ENCODE measurements around the gene SGF29. TPM values are rescaled to one million over a fixed set of nuclear protein-coding genes. Genes with fewer than 3 reads are reported as not detected.

The SGF29 gene
- total RNA-seq, 1 experiment from 2014 or later = 22.3 TPM

DNA sequence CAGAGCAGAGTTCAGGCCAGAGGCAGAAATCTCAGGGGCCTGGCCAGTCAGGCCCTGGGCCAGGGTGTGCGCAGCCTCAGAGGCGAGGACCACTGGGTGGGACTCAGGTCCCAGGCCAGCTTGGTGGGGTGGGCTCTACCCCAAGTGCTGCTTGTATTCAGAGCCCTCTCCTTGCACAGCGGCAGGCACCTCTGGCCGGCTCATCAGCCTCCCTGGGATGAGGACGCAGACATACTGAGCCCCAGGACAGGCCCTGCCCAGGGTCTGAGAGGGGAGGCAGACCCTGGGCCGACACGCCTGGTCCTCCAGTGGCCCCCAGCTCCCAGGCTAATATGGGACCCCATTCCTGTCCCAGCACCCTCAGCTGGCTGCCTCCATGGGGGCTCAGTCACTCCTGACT, 39.5 kb upstream of the SGF29 start:
- Histone ChIP-seq H3K79me2 (ENCODE audit: low read length) (no peaks in the 10 kb centered on the region), H3K9ac (ENCODE audit: low read length) (no peak overlapping the region), H3K4me3 (ENCODE audit: low read length) (no peak overlapping the region), H3K27me3 (ENCODE audit: low read length) (no peaks in the 10 kb centered on the region), H3K4me2 (ENCODE audit: low read length) (no peak overlapping the region), H4K20me1 (ENCODE audit: low read length) (no peaks in the 10 kb centered on the region), H3K4me1 (ENCODE audit: insufficient read depth, low read length) (no peaks in the 10 kb centered on the region), H3K9me3 (ENCODE audit: low read length) (no peaks in the 10 kb centered on the region), H3K9me2 (replicated peaks; ENCODE audit: low read length) (no peaks in the 10 kb centered on the region), H3F3A (ENCODE audit: low read length, unreplicated experiment) (no peaks in the 10 kb centered on the region), H3K27ac (ENCODE audit: low read length) (no peak overlapping the region), H2AFZ (ENCODE audit: low read length) (no peak overlapping the region), H3K36me3 (ENCODE audit: low read depth, low read length) (no peaks in the 10 kb centered on the region)
- CTCF ChIA-PET = no interaction called here
- DNase-seq (no peak), ATAC-seq (no peak)
- TF ChIP-seq, protein P1, sequence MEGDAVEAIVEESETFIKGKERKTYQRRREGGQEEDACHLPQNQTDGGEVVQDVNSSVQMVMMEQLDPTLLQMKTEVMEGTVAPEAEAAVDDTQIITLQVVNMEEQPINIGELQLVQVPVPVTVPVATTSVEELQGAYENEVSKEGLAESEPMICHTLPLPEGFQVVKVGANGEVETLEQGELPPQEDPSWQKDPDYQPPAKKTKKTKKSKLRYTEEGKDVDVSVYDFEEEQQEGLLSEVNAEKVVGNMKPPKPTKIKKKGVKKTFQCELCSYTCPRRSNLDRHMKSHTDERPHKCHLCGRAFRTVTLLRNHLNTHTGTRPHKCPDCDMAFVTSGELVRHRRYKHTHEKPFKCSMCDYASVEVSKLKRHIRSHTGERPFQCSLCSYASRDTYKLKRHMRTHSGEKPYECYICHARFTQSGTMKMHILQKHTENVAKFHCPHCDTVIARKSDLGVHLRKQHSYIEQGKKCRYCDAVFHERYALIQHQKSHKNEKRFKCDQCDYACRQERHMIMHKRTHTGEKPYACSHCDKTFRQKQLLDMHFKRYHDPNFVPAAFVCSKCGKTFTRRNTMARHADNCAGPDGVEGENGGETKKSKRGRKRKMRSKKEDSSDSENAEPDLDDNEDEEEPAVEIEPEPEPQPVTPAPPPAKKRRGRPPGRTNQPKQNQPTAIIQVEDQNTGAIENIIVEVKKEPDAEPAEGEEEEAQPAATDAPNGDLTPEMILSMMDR (conservative IDR thresholded peaks at IDR 0.05; ENCODE audit: low read depth, low read length) = no peak
- TF ChIP-seq EZH2phosphoT487 (IDR thresholded peaks at IDR 0.05; ENCODE audit: borderline replicate concordance, low read length) (no peak), EZH2 (IDR thresholded peaks at IDR 0.05; ENCODE audit: low read length, unreplicated experiment) (no peak)
- intact Hi-C loops (cut with micrococcal nuclease) = no loop called here
- BruUV-seq (replicated peaks) = no TSS peak
- POLR2A ChIA-PET (ENCODE audit: unreplicated experiment) = no interaction called here

DNA sequence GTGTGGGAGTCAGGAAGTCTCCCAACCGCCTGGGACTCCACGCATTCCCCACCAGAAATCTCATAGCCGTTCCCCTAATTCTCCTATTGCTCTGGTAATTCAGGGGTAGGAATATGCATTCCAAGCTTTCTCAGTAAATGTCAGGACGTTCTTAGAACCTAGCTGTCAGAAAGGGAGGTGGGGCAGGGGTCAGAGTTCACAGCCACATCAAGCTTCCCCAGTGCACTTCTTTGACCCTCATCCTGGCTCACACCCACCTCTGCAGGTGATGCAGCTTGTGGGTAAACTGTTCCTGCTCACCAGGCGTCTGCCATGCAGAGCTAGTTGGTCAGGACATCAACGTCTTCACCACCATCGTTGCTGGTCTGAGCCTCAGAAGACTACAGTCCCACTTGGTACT, 33.0 kb upstream of the SGF29 start:
- ChIA-PET POLR2A (ENCODE audit: unreplicated experiment) (no interaction called here), CTCF (no interaction called here)
- no peak overlapping the region for H3K4me3 ChIP-seq (ENCODE audit: low read length)
- H3K9me3 ChIP-seq (ENCODE audit: low read length) = no peaks in the 10 kb centered on the region
- H2AFZ ChIP-seq (ENCODE audit: low read length) = no peak overlapping the region
- intact Hi-C loops (cut with micrococcal nuclease) = no loop called here
- H4K20me1 ChIP-seq (ENCODE audit: low read length) = no peaks in the 10 kb centered on the region
- no peaks in the 10 kb centered on the region for H3K9me2 ChIP-seq (replicated peaks; ENCODE audit: low read length)
- H3K9ac ChIP-seq (ENCODE audit: low read length) = no peak overlapping the region
- TF ChIP-seq, protein P1 (conservative IDR thresholded peaks at IDR 0.05; ENCODE audit: low read depth, low read length) = no peak
- TF ChIP-seq EZH2 (IDR thresholded peaks at IDR 0.05; ENCODE audit: low read length, unreplicated experiment) (no peak), EZH2phosphoT487 (IDR thresholded peaks at IDR 0.05; ENCODE audit: borderline replicate concordance, low read length) (no peak)
- no peaks in the 10 kb centered on the region for H3K79me2 ChIP-seq (ENCODE audit: low read length)
- H3K36me3 ChIP-seq (ENCODE audit: low read depth, low read length) = no peaks in the 10 kb centered on the region
- ATAC-seq = no peak
- H3K4me2 ChIP-seq (ENCODE audit: low read length) = no peak overlapping the region
- H3K27me3 ChIP-seq (ENCODE audit: low read length) = no peaks in the 10 kb centered on the region
- H3F3A ChIP-seq (ENCODE audit: low read length, unreplicated experiment) = no peaks in the 10 kb centered on the region
- no peaks in the 10 kb centered on the region for H3K4me1 ChIP-seq (ENCODE audit: insufficient read depth, low read length)
- BruUV-seq (replicated peaks) = no TSS peak
- no peak overlapping the region for H3K27ac ChIP-seq (ENCODE audit: low read length)
- no peak for DNase-seq

DNA sequence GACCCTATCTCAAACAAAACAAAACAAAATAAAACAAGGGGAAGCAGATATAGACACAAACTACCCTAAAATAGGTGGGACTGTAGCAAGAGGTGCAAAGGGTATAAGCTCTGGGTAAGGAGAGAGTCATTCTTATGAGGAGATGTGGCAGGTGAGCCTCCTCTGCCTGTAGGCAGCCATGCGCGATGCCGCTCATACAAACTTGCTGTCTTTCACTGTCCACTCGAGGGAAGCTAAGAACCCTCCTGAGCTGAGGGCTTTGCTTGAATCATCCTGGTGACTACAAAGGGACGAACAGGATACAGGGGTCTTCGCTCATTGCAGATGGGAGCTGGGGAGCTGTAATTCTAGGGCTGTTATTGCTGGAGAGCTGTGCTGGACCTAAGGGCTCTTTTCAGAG, 32.3 kb upstream of the SGF29 start:
- TF ChIP-seq, protein P1 (conservative IDR thresholded peaks at IDR 0.05; ENCODE audit: low read depth, low read length) = no peak
- TF ChIP-seq EZH2phosphoT487 (IDR thresholded peaks at IDR 0.05; ENCODE audit: borderline replicate concordance, low read length) (no peak), EZH2 (IDR thresholded peaks at IDR 0.05; ENCODE audit: low read length, unreplicated experiment) (no peak)
- Histone ChIP-seq H3K4me2 (ENCODE audit: low read length) (no peak overlapping the region), H3K4me3 (ENCODE audit: low read length) (no peak overlapping the region), H3K4me1 (ENCODE audit: insufficient read depth, low read length) (no peaks in the 10 kb centered on the region), H3K79me2 (ENCODE audit: low read length) (no peaks in the 10 kb centered on the region), H3K9me3 (ENCODE audit: low read length) (no peaks in the 10 kb centered on the region), H2AFZ (ENCODE audit: low read length) (no peak overlapping the region), H3K27me3 (ENCODE audit: low read length) (no peaks in the 10 kb centered on the region), H3F3A (ENCODE audit: low read length, unreplicated experiment) (no peaks in the 10 kb centered on the region), H3K27ac (ENCODE audit: low read length) (no peak overlapping the region), H3K9ac (ENCODE audit: low read length) (no peak overlapping the region), H3K36me3 (ENCODE audit: low read depth, low read length) (no peaks in the 10 kb centered on the region), H4K20me1 (ENCODE audit: low read length) (no peaks in the 10 kb centered on the region), H3K9me2 (replicated peaks; ENCODE audit: low read length) (no peaks in the 10 kb centered on the region)
- intact Hi-C loops (cut with micrococcal nuclease) = no loop called here
- no TSS peak for BruUV-seq (replicated peaks)
- CTCF ChIA-PET = no interaction called here
- DNase-seq = no peak
- POLR2A ChIA-PET (ENCODE audit: unreplicated experiment) = no interaction called here
- no peak for ATAC-seq
